IMR-90 (cell line): Measurements from ENCODE around the gene GLRX5. TPM values are rescaled to one million over a fixed set of nuclear protein-coding genes. Genes with fewer than 3 reads are reported as not detected.

ENCODE experiments used
- ATAC-seq: fragments of 200-7000 bp; cut with Tn5 transposase; 2 replicates; pipeline ENCODE4 v1.9.1; 2020; ENCODE audit warnings: low read depth, mild to moderate bottlenecking, moderate library complexity
- BruUV-seq: library from RNA; stranded (reverse); fragments of 400-500 nt; replicated peaks from 2 replicates; lab custom pipeline; 2021; lab: Mats Ljungman, UMichigan
- CTCF ChIA-PET: fragments of 300-600 bp; formaldehyde crosslinking; extraction: SDS; loops from one replicate; lab custom pipeline; 2021; ENCODE audit warnings: antibody characterized with exemption; lab: Yijun Ruan, JAX
- POLR2A ChIA-PET: fragments of 300-600 bp; sonication (Branson Sonifier 250); formaldehyde crosslinking; loops from one replicate; lab custom pipeline; 2022; ENCODE audit warnings: antibody characterized with exemption; ENCODE audit not compliant: unreplicated experiment; lab: Charles Lee
- DNase-seq: peaks from one replicate; pipeline ENCODE4 v3.0.0; 2013
- H2AFZ ChIP-seq: replicated peaks from 2 replicates; pipeline ENCODE3; 2013; ENCODE audit warnings: low read length, mild to moderate bottlenecking; ENCODE audit not compliant: poor library complexity
- H2AK5ac ChIP-seq: 2 replicates; pipeline ENCODE4 v1.6.1; 2013; ENCODE audit warnings: low read depth, low read length, inconsistent platforms
- H2AK9ac ChIP-seq: replicated peaks from 2 replicates; pipeline ENCODE3; 2013; ENCODE audit warnings: mild to moderate bottlenecking, low read depth, low read length, moderate library complexity; ENCODE audit not compliant: poor library complexity
- H2BK120ac ChIP-seq: 2 replicates; pipeline ENCODE4 v1.6.1; 2013; ENCODE audit warnings: low read depth, low read length, inconsistent platforms
- H2BK15ac ChIP-seq: 3 replicates; pipeline ENCODE4 v1.6.1; 2013; ENCODE audit warnings: low read depth, low read length, inconsistent platforms
- H2BK20ac ChIP-seq: 2 replicates; pipeline ENCODE4 v1.6.1; 2013; ENCODE audit warnings: low read depth, mild to moderate bottlenecking, inconsistent platforms, low read length, moderate library complexity
- H2BK5ac ChIP-seq: 2 replicates; pipeline ENCODE4 v1.6.1; 2013; ENCODE audit warnings: mild to moderate bottlenecking, low read depth, low read length, inconsistent platforms; ENCODE audit not compliant: poor library complexity, severe bottlenecking
- H3K14ac ChIP-seq: replicated peaks from 2 replicates; pipeline ENCODE4 v1.6.1; 2013; ENCODE audit warnings: low read depth, low read length, inconsistent platforms
- H3K18ac ChIP-seq: 2 replicates; pipeline ENCODE4 v1.6.1; 2013; ENCODE audit warnings: low read depth, low read length, control low read depth
- H3K23ac ChIP-seq: 2 replicates; pipeline ENCODE4 v1.6.1; 2013; ENCODE audit warnings: low read depth, low read length, inconsistent platforms
- H3K27ac ChIP-seq: 2 replicates; pipeline ENCODE4 v1.5.1; 2013; ENCODE audit warnings: mild to moderate bottlenecking, control low read depth, low read length; ENCODE audit not compliant: insufficient read depth
- H3K27me3 ChIP-seq: 2 replicates; pipeline ENCODE4 v1.6.1; 2013; ENCODE audit warnings: low read length; ENCODE audit not compliant: control insufficient read depth, insufficient read depth
- H3K36me3 ChIP-seq: 2 replicates; pipeline ENCODE4 v1.6.1; 2013; ENCODE audit warnings: low read length, mixed read lengths; ENCODE audit not compliant: control insufficient read depth, insufficient read depth
- H3K4ac ChIP-seq: 2 replicates; pipeline ENCODE4 v1.6.1; 2013; ENCODE audit warnings: low read depth, low read length, inconsistent platforms
- H3K4me1 ChIP-seq: 2 replicates; pipeline ENCODE4 v1.6.1; 2013; ENCODE audit warnings: low read length, mixed read lengths; ENCODE audit not compliant: control insufficient read depth, insufficient read depth
- H3K4me2 ChIP-seq: 2 replicates; pipeline ENCODE4 v1.6.1; 2013; ENCODE audit warnings: low read depth, mild to moderate bottlenecking, control low read depth, low read length, moderate library complexity
- H3K4me3 ChIP-seq: 2 replicates; pipeline ENCODE4 v1.5.1; 2013; ENCODE audit warnings: low read depth, mild to moderate bottlenecking, control low read depth, low read length, moderate library complexity; ENCODE audit not compliant: insufficient read depth
- H3K56ac ChIP-seq: 2 replicates; pipeline ENCODE4 v1.6.1; 2013; ENCODE audit warnings: low read length, inconsistent platforms; ENCODE audit not compliant: insufficient read depth; ENCODE audit errors: extremely low read depth
- H3K79me1 ChIP-seq, 2 experiments: 2 replicates each; pipeline ENCODE4 v1.6.1; 2013; ENCODE audit warnings: low read length in 2 of 2, inconsistent platforms in 1 of 2, low read depth in 1 of 2
- H3K9ac ChIP-seq: 2 replicates; pipeline ENCODE4 v1.6.1; 2013; ENCODE audit warnings: low read depth, low read length, control low read depth
- H3K9me1 ChIP-seq: 2 replicates; pipeline ENCODE4 v1.6.1; 2013; ENCODE audit warnings: low read length, inconsistent platforms; ENCODE audit not compliant: insufficient read depth
- H3K9me3 ChIP-seq: 2 replicates; pipeline ENCODE4 v1.6.1; 2013; ENCODE audit warnings: low read length; ENCODE audit not compliant: control insufficient read depth, insufficient read depth
- H4K20me1 ChIP-seq: 2 replicates; pipeline ENCODE4 v1.6.1; 2013; ENCODE audit warnings: low read length, inconsistent platforms; ENCODE audit not compliant: insufficient read depth
- H4K5ac ChIP-seq: 2 replicates; pipeline ENCODE4 v1.6.1; 2013; ENCODE audit warnings: mild to moderate bottlenecking, low read depth, low read length, control low read depth
- H4K8ac ChIP-seq, 2 experiments: 2 replicates each; pipeline ENCODE4 v1.6.1; 2013; ENCODE audit warnings: low read depth in 2 of 2, low read length in 2 of 2, control low read depth in 1 of 2, inconsistent platforms in 1 of 2
- H4K91ac ChIP-seq: 2 replicates; pipeline ENCODE4 v1.6.1; 2013; ENCODE audit warnings: low read depth, low read length, inconsistent platforms; ENCODE audit not compliant: insufficient read depth
- BHLHE40 ChIP-seq: fragments of 150-350 bp; IDR thresholded peaks from 2 replicates; pipeline ENCODE4 v1.6.1; 2016; ENCODE audit warnings: mild to moderate bottlenecking, low read depth, low read length
- CEBPB ChIP-seq: IDR thresholded peaks from 2 replicates; pipeline ENCODE4 v1.6.1; 2012; ENCODE audit warnings: low read depth, low read length, improper control_type of control experiment
- CTCF ChIP-seq: conservative IDR thresholded peaks from 2 replicates; pipeline ENCODE4 v1.5.1; 2012; ENCODE audit warnings: mild to moderate bottlenecking, low read depth, low read length, improper control_type of control experiment
- ELK1 ChIP-seq: fragments of 150-350 bp; IDR thresholded peaks from 2 replicates; pipeline ENCODE4 v1.6.1; 2016; ENCODE audit warnings: low read depth, mild to moderate bottlenecking, low read length, moderate library complexity, borderline replicate concordance
- MAFK ChIP-seq: IDR thresholded peaks from 2 replicates; pipeline ENCODE4 v1.6.1; 2012; ENCODE audit warnings: low read depth, low read length, improper control_type of control experiment
- MXI1 ChIP-seq: IDR thresholded peaks from 2 replicates; pipeline ENCODE4 v1.6.1; 2012; ENCODE audit warnings: low read depth, mild to moderate bottlenecking, low read length, moderate library complexity, borderline replicate concordance
- NFE2L2 ChIP-seq: fragments of 150-350 bp; IDR thresholded peaks from 2 replicates; pipeline ENCODE4 v1.6.1; 2016; ENCODE audit warnings: low read depth, mild to moderate bottlenecking, low read length
- POLR2A ChIP-seq: IDR thresholded peaks from 2 replicates; pipeline ENCODE4 v1.6.1; 2012; ENCODE audit warnings: mild to moderate bottlenecking, low read depth, low read length
- RAD21 ChIP-seq: IDR thresholded peaks from 2 replicates; pipeline ENCODE4 v1.6.1; 2012; ENCODE audit warnings: low read length, improper control_type of control experiment
- RCOR1 ChIP-seq: IDR thresholded peaks from 2 replicates; pipeline ENCODE4 v1.6.1; 2012; ENCODE audit warnings: mild to moderate bottlenecking, low read length, improper control_type of control experiment; ENCODE audit not compliant: insufficient replicate concordance
- RFX5 ChIP-seq: IDR thresholded peaks from 2 replicates; pipeline ENCODE4 v1.8.0; 2012; ENCODE audit warnings: low read depth, mild to moderate bottlenecking, low read length, moderate library complexity
- USF2 ChIP-seq: fragments of 150-350 bp; IDR thresholded peaks from 2 replicates; pipeline ENCODE4 v1.6.1; 2017; ENCODE audit warnings: mild to moderate bottlenecking, antibody characterized with exemption, low read length, low read depth
- WGBS, 2 experiments: methylation state at CpG; one replicate each; pipeline versions ENCODE4 v1.1.5 to v1.1.7; 2013; ENCODE audit warnings: missing lambda C conversion rate in 2 of 2; ENCODE audit not compliant: insufficient read length in 1 of 2; ENCODE audit errors: extremely low coverage in 2 of 2; 5-methylcytosine and 5-hydroxymethylcytosine counted together
- dilution Hi-C: fragments of 300-500 bp; cut with HindIII; formaldehyde crosslinking; loops from one replicate; pipeline ENCODE4 v1.14.3; 2018; ENCODE audit warnings: low sequenced_read_pairs; ENCODE audit not compliant: unreplicated experiment
- in situ Hi-C: fragments of 300-500 bp; cut with MboI; formaldehyde crosslinking; loops from 3 replicates; pipeline ENCODE4 v1.14.3; 2019; ENCODE audit warnings: low sequenced_read_pairs, inconsistent platforms, mixed read lengths
- intact Hi-C: fragments of 100-400 bp; cut with micrococcal nuclease; formaldehyde crosslinking; loops from 2 replicates; pipeline ENCODE4 v1.10.0; 2022
- polyA plus RNA-seq, 3 experiments: library from polyadenylated mRNA; depleted of rRNA; stranded (reverse); fragments of >200 nt; gene quantifications; 2 replicates each; pipeline ENCODE4 v1.2.3, GENCODE V29; 2012; ENCODE audit warnings: low replicate concordance in 1 of 3
- total RNA-seq: library from RNA; depleted of rRNA; stranded (reverse); fragments of >200 nt; gene quantifications from 2 replicates; pipeline ENCODE4 v1.2.3, GENCODE V29; 2012

Gene GLRX5
- total and polyA plus RNA-seq, 2 of the 4 experiments (the other 2 are of a cell fraction) = 32.4 to 40.4 TPM

DNA sequence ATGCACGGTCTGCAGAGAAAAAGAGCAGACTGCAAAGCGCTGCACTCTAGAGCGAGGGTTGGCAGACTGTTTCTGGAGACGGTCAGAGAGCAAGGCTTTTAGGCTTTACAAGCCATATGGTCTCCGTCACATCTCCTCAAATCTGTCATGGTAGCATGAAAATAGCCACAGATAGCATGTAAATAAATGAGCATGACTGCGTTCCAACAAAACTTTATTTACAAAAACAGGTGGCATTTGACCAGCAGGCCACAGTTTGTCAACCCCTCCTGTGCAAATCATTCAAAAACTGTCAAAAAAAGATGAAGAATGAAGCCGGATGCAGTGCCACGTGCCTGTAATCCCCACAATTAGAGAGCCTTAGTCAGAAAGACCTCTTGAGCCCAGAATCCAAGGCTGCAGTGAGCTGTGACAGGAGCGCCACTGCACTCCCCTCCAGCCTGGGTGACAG lies 37.3 kb upstream of the GLRX5 start:
- in situ Hi-C loops = no loop called here
- Histone ChIP-seq H3K4me1 (peaks cover 30% of the 10 kb centered on the region), H2BK20ac (no peak overlapping the region; the same call in 1 of the 2 replicates), H3K9ac (no peak overlapping the region), H3K14ac (no peak overlapping the region), H4K20me1 (peaks cover 4% of the 10 kb centered on the region; the same call in 1 of the 2 replicates), H2AK9ac (no peak overlapping the region), H2BK5ac (no peak overlapping the region), H3K4me3 (no peak overlapping the region), H4K91ac (no peak overlapping the region), H3K18ac (no peak overlapping the region), H4K8ac (no peak overlapping the region), H3K4ac (no peak overlapping the region), H3K27me3 (no peaks in the 10 kb centered on the region), H3K4me2 (no peak overlapping the region), H3K56ac (no peak overlapping the region), H3K79me1 (peaks cover 2 to 73% of the 10 kb centered on the region in 2 experiments; a peak in 2 of 4 replicates), H2AK5ac (no peak overlapping the region), H3K23ac (no peak overlapping the region), H2BK120ac (peak overlapping the region; percentile 7; the same call in 1 of the 2 replicates), H2BK15ac (no peak overlapping the region; the same call in 2 of the 3 replicates), H4K5ac (no peak overlapping the region), H3K9me1 (peaks cover 32% of the 10 kb centered on the region), H3K9me3 (no peaks in the 10 kb centered on the region), H2AFZ (no peak overlapping the region), H3K27ac (no peak overlapping the region), H3K36me3 (no peaks in the 10 kb centered on the region)
- BruUV-seq = no TSS peak
- POLR2A ChIA-PET = no interaction called here
- intact Hi-C loops = no loop called here
- dilution Hi-C loops = no loop called here
- ATAC-seq = no peak
- CTCF ChIA-PET = interaction anchor here (0.7 kb wide), 1 partner anchor 19 kb away, joined by 3 read pairs; no protein-coding TSS in a partner anchor
- no peak for DNase-seq
- 38% methylated on average over 7 of the region's 9 CpGs; no CpG with 5 or more reads in 1 of the 2 experiments for WGBS, 2 experiments
- TF ChIP-seq RCOR1 (no peak), USF2 (no peak), RFX5 (no peak), NFE2L2 (no peak), CEBPB (no peak), POLR2A (no peak), RAD21 (no peak), MXI1 (no peak), BHLHE40 (no peak), CTCF (no peak), ELK1 (no peak), MAFK (no peak)
